ENCODE measurements around the gene FAM186B.

FAM186B gene

DNA sequence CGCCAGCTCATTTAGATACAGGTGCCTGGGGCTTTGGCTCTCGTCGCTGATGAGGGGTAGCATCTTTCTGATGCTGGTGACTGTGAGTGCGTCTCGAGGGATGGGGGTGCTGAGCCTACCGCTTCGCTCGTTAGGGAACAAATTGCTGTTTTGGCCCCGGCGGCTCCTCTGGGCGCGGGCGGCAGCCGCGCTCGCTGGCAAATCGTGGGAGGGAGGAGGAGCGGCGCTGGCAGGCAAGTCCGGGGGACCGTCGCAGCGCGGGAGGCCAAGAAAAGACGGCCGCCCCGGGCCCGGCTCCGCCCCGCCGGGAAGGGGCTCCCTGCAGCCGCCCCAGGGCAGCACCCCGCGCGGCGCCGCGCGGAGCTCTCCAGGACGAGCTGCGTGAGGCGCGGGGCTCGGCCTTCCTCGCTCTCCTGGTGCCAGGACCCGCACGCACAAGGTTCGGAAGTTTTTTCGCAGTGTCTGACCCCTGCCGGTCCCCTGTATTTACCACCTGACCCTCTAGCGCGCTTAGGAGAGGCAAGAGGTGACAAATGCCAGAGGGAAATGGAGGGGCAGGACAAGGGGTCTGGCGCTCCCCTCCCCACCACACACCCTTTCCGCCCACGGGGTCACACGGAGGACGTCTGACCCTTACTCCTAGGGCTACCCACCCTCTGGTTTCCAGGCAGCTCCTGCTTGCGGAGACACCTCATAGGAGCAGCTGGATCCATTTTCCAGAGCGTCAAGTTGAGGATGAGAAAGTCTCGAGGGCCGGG lies 67.5 kb downstream of the FAM186B start:
- no peak for DNase-seq (ENCODE audit: low read depth)
